ENCODE data around the gene EI24. TPM values are rescaled to one million over a fixed set of nuclear protein-coding genes. Genes with fewer than 3 reads are reported as not detected.

EI24 gene
- polyA plus RNA-seq, 2 of the 4 experiments (the other 2 are of a cell fraction): 112 to 132 TPM

DNA sequence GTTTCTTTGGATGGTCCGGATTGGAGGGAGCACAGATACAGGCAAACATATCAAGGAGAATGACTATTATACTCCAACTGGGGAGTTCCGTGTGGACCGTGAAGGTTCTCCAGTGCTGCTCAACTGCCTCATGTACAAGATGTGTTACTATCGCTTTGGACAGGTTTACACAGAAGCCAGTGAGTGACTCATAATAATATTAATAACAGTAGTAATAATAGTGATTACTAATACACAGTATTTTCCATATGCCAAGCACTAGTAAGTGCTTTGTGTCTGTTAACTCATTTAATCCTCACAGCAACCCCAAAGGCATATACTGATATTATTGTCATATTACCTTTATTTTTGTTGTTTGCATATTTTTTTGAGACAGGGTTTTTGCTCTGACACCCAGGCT, 49.1 kb downstream of the EI24 start:
- ChIA-PET CTCF (no interaction called here), POLR2A (no interaction called here)
- Histone ChIP-seq H3K4me2 (no peak overlapping the region), H3K9me3 (no peaks in the 10 kb centered on the region), H3K27ac (no peak overlapping the region), H3K4me3 (no peak overlapping the region), H3K4me1 (peaks cover 12% of the 10 kb centered on the region; the same call in 2 of the 3 replicates)
- ATAC-seq: no peak
- no peak for DNase-seq (ENCODE audit: low read depth in 1 of 2, low spot score in 1 of 2)
- WGBS (ENCODE audit: missing lambda C conversion rate): 99% methylated on average over 4 of the region's 4 CpGs
- no peak for TF ChIP-seq CHD2 (IDR thresholded peaks at IDR 0.05; ENCODE audit: low read length, partially characterized antibody)
- no peak for TF ChIP-seq CBX2 (IDR thresholded peaks at IDR 0.05; ENCODE audit: borderline replicate concordance, low read depth)
- TF ChIP-seq RNF2 (IDR thresholded peaks at IDR 0.05; ENCODE audit: borderline replicate concordance, low read depth): no peak
- TF ChIP-seq JUNB (IDR thresholded peaks at IDR 0.05): no peak
- no peak for TF ChIP-seq CBX8 (IDR thresholded peaks at IDR 0.05)
- no peak for FAIRE-seq

DNA sequence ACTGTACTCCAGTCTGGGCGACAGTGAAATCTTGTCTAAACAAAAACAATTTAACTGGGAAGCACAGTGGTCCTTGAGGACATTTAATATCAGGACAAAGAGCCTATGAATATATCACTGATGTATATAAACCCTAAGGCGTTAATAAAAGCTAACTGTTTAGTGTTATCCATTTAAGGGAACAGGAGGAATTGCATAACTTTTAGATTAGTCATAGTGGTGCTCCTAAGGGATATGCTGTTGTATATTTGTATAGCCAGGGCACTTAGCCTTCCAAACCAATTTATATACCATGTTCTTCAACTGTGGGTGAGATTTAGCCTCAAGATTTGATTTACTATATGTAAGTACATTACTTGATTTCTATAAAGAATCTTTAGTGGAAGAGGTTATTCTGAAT, 52.7 kb downstream of the EI24 start:
- Histone ChIP-seq H3K4me3 (no peak overlapping the region), H3K4me2 (0 out of 3 replicates have a peak overlapping the region, but pooled peaks have one; percentile 6), H3K27ac (0 out of 6 replicates have a peak overlapping the region, but pooled peaks of 1 of the 2 experiments have one; percentile 22), H3K4me1 (peaks cover 18% of the 10 kb centered on the region), H3K9me3 (no peaks in the 10 kb centered on the region)
- ATAC-seq (no peak), FAIRE-seq (no peak), DNase-seq (ENCODE audit: low read depth in 1 of 2, low spot score in 1 of 2) (peak in 1 of 2 experiments; percentile 7)
- 44% methylated on average over 2 of the region's 2 CpGs for WGBS (ENCODE audit: missing lambda C conversion rate)
- ChIA-PET CTCF (no interaction called here), POLR2A (no interaction called here)
- TF ChIP-seq, protein P1, sequence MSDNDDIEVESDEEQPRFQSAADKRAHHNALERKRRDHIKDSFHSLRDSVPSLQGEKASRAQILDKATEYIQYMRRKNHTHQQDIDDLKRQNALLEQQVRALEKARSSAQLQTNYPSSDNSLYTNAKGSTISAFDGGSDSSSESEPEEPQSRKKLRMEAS (IDR thresholded peaks at IDR 0.05): no peak
- TF ChIP-seq HEYL (CRISPR knock-in tag; IDR thresholded peaks at IDR 0.05): no peak
- TF ChIP-seq, protein P2, sequence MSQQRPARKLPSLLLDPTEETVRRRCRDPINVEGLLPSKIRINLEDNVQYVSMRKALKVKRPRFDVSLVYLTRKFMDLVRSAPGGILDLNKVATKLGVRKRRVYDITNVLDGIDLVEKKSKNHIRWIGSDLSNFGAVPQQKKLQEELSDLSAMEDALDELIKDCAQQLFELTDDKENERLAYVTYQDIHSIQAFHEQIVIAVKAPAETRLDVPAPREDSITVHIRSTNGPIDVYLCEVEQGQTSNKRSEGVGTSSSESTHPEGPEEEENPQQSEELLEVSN (IDR thresholded peaks at IDR 0.05; ENCODE audit: borderline replicate concordance, low read depth): no peak
- TF ChIP-seq FOSL2 (IDR thresholded peaks at IDR 0.05): no peak
- TF ChIP-seq FOSL2 (CRISPR knock-in tag; IDR thresholded peaks at IDR 0.05): peak; percentile 15; the same call in 1 of the 2 replicates
- TF ChIP-seq TP53 (CRISPR knock-in tag; IDR thresholded peaks at IDR 0.05): no peak
- TF ChIP-seq EP300 (IDR thresholded peaks at IDR 0.05): no peak
- TF ChIP-seq, protein P3, sequence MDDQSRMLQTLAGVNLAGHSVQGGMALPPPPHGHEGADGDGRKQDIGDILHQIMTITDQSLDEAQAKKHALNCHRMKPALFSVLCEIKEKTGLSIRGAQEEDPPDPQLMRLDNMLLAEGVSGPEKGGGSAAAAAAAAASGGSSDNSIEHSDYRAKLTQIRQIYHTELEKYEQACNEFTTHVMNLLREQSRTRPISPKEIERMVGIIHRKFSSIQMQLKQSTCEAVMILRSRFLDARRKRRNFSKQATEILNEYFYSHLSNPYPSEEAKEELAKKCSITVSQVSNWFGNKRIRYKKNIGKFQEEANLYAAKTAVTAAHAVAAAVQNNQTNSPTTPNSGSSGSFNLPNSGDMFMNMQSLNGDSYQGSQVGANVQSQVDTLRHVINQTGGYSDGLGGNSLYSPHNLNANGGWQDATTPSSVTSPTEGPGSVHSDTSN (IDR thresholded peaks at IDR 0.05): no peak
- no peak for TF ChIP-seq HDAC2 (IDR thresholded peaks at IDR 0.05)
- TF ChIP-seq KDM1A (IDR thresholded peaks at IDR 0.05; ENCODE audit: low read depth): no peak
- TF ChIP-seq GATA3 (IDR thresholded peaks at IDR 0.05; ENCODE audit: borderline replicate concordance): no peak
- no peak for TF ChIP-seq HOXB13 (CRISPR knock-in tag; IDR thresholded peaks at IDR 0.05; ENCODE audit: low read depth)
- TF ChIP-seq RARB (CRISPR knock-in tag; IDR thresholded peaks at IDR 0.05): no peak
- TF ChIP-seq POLR2A (IDR thresholded peaks at IDR 0.05; ENCODE audit: low read length): no peak
- TF ChIP-seq CBX2 (IDR thresholded peaks at IDR 0.05; ENCODE audit: borderline replicate concordance, low read depth): no peak
- TF ChIP-seq CEBPB (IDR thresholded peaks at IDR 0.05): peak in 1 of 2 experiments; percentile 51; a peak in 1 of 4 replicates
- no peak for TF ChIP-seq SREBF2 (IDR thresholded peaks at IDR 0.05)
- no peak for TF ChIP-seq PHF8 (IDR thresholded peaks at IDR 0.05; ENCODE audit: borderline replicate concordance, low read depth)
- TF ChIP-seq JUNB (IDR thresholded peaks at IDR 0.05): no peak

DNA sequence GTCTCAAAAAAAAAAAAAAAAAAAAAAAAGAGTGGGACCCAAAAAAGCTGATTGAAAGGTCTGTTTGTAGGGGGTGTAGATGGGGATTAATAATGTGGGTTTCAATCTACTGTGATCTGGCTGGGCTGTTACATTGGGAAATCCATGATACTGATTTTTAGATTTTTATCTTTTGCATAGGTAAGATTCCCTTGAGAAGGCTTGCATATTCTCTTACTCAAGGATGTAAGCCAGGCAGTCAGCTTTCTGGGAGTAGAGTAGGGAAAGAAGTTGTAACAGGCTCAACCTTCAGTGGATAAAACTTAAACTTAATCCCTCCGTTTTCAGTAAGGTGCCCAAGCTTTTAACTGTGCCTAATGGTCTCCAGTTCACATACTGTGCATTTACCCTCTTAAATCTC, 53.8 kb downstream of the EI24 start:
- 100% methylated on average over 1 of the region's 1 CpG for WGBS (ENCODE audit: missing lambda C conversion rate)
- CTCF ChIA-PET: no interaction called here

More for the DNA sequence above, 53.8 kb downstream of the EI24 start:
- POLR2A ChIA-PET: no interaction called here
- Histone ChIP-seq H3K27ac (no peak overlapping the region), H3K4me3 (no peak overlapping the region), H3K9me3 (no peaks in the 10 kb centered on the region), H3K4me2 (no peak overlapping the region), H3K4me1 (peaks cover 23% of the 10 kb centered on the region)
- DNase-seq (ENCODE audit: low read depth in 1 of 2, low spot score in 1 of 2) (no peak), FAIRE-seq (no peak), ATAC-seq (no peak)
- TF ChIP-seq NFE2L2 (conservative IDR thresholded peaks at IDR 0.05; ENCODE audit: low read length) (no peak), ZC3H11A (IDR thresholded peaks at IDR 0.05) (no peak), FOSL2 (IDR thresholded peaks at IDR 0.05) (no peak), FOSL2 (CRISPR knock-in tag; IDR thresholded peaks at IDR 0.05) (no peak), ZSCAN20 (CRISPR knock-in tag; IDR thresholded peaks at IDR 0.05) (no peak), HEYL (CRISPR knock-in tag; IDR thresholded peaks at IDR 0.05) (no peak), JUN (IDR thresholded peaks at IDR 0.05) (no peak), HOXA7 (CRISPR knock-in tag; IDR thresholded peaks at IDR 0.05) (no peak), RCOR1 (IDR thresholded peaks at IDR 0.05; ENCODE audit: low read depth, low read length) (no peak), ZNF302 (CRISPR knock-in tag; IDR thresholded peaks at IDR 0.05) (no peak), HOXB13 (CRISPR knock-in tag; IDR thresholded peaks at IDR 0.05; ENCODE audit: low read depth) (no peak), RARB (CRISPR knock-in tag; IDR thresholded peaks at IDR 0.05) (no peak), KDM5A (IDR thresholded peaks at IDR 0.05) (no peak), RFX5 (IDR thresholded peaks at IDR 0.05) (no peak), TFCP2L1 (CRISPR knock-in tag; IDR thresholded peaks at IDR 0.05) (no peak)
- TF ChIP-seq, protein P4, sequence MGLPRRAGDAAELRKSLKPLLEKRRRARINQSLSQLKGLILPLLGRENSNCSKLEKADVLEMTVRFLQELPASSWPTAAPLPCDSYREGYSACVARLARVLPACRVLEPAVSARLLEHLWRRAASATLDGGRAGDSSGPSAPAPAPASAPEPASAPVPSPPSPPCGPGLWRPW (IDR thresholded peaks at IDR 0.05): no peak
- TF ChIP-seq, protein P1 (IDR thresholded peaks at IDR 0.05): no peak
- TF ChIP-seq, protein P5, sequence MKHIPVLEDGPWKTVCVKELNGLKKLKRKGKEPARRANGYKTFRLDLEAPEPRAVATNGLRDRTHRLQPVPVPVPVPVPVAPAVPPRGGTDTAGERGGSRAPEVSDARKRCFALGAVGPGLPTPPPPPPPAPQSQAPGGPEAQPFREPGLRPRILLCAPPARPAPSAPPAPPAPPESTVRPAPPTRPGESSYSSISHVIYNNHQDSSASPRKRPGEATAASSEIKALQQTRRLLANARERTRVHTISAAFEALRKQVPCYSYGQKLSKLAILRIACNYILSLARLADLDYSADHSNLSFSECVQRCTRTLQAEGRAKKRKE (CRISPR knock-in tag; IDR thresholded peaks at IDR 0.05; ENCODE audit: low read depth): no peak
